K562 (cell line): ENCODE measurements around the gene FAM89B. TPM values are rescaled to one million over a fixed set of nuclear protein-coding genes. Genes with fewer than 3 reads are reported as not detected.

Source experiments
- CTBP1 ChIP-seq: fragments of 450-650 bp; IDR thresholded peaks from 2 replicates; pipeline ENCODE4 v1.6.1; 2016; ENCODE audit warnings: borderline replicate concordance
- FIP1L1 ChIP-seq: fragments of 200-400 bp; formaldehyde crosslinking; IDR thresholded peaks from 2 replicates; pipeline ENCODE4 v1.6.1; 2018; ENCODE audit warnings: mild to moderate bottlenecking, low read depth, low read length; ENCODE audit not compliant: poor library complexity, severe bottlenecking
- MED1 ChIP-seq: sonication (generic); formaldehyde crosslinking; IDR thresholded peaks from 2 replicates; pipeline ENCODE4 v1.8.1; 2023; ENCODE audit warnings: missing genetic modification reagents, borderline replicate concordance
- POLR2G ChIP-seq: fragments of 200-400 bp; formaldehyde crosslinking; IDR thresholded peaks from 2 replicates; pipeline ENCODE4 v1.6.1; 2017; ENCODE audit warnings: low read depth, mild to moderate bottlenecking, antibody characterized with exemption, low read length, moderate library complexity
- SPI1 ChIP-seq: IDR thresholded peaks from 2 replicates; pipeline ENCODE4 v1.6.1; 2011; ENCODE audit warnings: low read depth, low read length, control low read depth, borderline replicate concordance
- ZNF121 ChIP-seq: sonication (generic); formaldehyde crosslinking; conservative IDR thresholded peaks from 2 replicates; pipeline ENCODE4 v1.8.0; 2022; ENCODE audit warnings: missing genetic modification reagents
- polyA plus RNA-seq, 8 experiments: library from polyadenylated mRNA; depleted of rRNA in 4 of 8; stranded (reverse) in 5 of 8; unstranded in 3 of 8; fragments of >200 nt; fragmentation: Nextera tagmentation in 2 of 8; fragmentation: Illumina TruSeq in 1 of 8; extraction: Ambion mirVana in 2 of 8; extraction: Trizol in 1 of 8; gene quantifications; 2 replicates each; pipeline versions ENCODE4 v1.2.1 to v1.2.3, GENCODE V29; 2011 to 2014; ENCODE audit warnings: inconsistent platforms in 1 of 8, missing spikeins in 1 of 8
- total RNA-seq, 7 experiments: library from RNA; depleted of rRNA in 6 of 7; stranded (reverse); fragments of >200 nt in 6 of 7; fragmentation: Illumina TruSeq in 2 of 7; extraction: Trizol in 2 of 7; gene quantifications; 2 replicates each; pipeline versions ENCODE4 v1.2.1 to v1.2.3, GENCODE V29; 2011 to 2021; ENCODE audit warnings: low replicate concordance in 1 of 7
- TF ChIP-seq, protein P1 (sequence below), 2 experiments: fragments of 450-650 bp in 1 of 2; IDR thresholded peaks; 2 replicates each; pipeline ENCODE4 v1.6.1; 2011 to 2017; ENCODE audit warnings: low read depth in 2 of 2, antibody characterized with exemption in 1 of 2, borderline replicate concordance in 1 of 2, low read length in 1 of 2, mild to moderate bottlenecking in 1 of 2, mixed read lengths in 1 of 2; ENCODE audit not compliant: control insufficient read depth in 1 of 2

FAM89B gene
- total and polyA plus RNA-seq, 9 of the 15 experiments (the other 6 are each of a cell fraction or from before 2014, with no cell fraction given) = 0.32 to 27.6 (median 11.9) TPM

DNA sequence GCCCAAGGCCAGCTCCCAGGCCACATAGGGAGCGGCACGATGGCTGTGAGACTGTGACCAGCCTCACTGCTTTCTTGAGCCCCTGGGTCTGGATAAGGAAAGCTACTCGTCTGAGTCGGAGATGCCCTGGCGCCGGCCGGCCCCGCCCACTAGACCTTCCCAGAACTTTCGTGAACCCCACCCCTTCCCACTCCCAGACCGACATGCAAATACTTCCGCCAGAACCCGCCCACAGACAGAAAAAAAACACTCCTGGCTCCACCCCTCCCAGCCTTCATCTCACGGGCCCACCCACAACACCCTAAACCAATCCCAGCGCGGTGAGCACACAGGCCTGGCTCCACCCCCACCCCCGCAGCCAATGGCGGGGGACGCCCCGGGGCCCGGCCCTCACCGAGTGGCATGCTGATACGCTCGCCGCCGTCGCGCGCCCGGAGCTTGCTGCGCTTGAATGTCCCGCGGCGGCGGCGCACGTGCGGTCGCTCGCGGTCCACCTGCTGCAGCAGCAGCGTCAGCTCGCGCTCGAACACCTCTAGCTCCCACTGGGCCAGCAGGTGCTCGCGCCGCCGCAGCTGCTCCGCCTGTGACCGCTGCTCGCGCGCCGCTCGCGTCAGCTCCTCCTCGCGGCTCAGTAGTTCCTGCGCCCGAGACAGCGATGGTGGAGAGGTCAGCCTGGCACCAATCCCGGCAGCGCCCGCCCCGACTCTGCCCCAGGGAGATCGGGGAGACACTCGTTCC lies 34.7 kb downstream of the FAM89B start (continued):
- no peak for TF ChIP-seq ZNF121
- TF ChIP-seq FIP1L1 = peak; percentile 31
- TF ChIP-seq, protein P1, sequence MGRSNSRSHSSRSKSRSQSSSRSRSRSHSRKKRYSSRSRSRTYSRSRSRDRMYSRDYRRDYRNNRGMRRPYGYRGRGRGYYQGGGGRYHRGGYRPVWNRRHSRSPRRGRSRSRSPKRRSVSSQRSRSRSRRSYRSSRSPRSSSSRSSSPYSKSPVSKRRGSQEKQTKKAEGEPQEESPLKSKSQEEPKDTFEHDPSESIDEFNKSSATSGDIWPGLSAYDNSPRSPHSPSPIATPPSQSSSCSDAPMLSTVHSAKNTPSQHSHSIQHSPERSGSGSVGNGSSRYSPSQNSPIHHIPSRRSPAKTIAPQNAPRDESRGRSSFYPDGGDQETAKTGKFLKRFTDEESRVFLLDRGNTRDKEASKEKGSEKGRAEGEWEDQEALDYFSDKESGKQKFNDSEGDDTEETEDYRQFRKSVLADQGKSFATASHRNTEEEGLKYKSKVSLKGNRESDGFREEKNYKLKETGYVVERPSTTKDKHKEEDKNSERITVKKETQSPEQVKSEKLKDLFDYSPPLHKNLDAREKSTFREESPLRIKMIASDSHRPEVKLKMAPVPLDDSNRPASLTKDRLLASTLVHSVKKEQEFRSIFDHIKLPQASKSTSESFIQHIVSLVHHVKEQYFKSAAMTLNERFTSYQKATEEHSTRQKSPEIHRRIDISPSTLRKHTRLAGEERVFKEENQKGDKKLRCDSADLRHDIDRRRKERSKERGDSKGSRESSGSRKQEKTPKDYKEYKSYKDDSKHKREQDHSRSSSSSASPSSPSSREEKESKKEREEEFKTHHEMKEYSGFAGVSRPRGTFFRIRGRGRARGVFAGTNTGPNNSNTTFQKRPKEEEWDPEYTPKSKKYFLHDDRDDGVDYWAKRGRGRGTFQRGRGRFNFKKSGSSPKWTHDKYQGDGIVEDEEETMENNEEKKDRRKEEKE (IDR thresholded peaks at IDR 0.05; ENCODE audit: borderline replicate concordance in 1 of 2, control insufficient read depth in 1 of 2, low read depth in 2 of 2, low read length in 1 of 2) = no peak
- no peak for TF ChIP-seq CTBP1
- TF ChIP-seq SPI1 = no peak
- no peak for TF ChIP-seq MED1 (CRISPR knock-in tag)
- peak; percentile 12; the same call in 1 of the 2 replicates for TF ChIP-seq POLR2G
